Stimulated activated naive CD4-positive, alpha-beta T cell treated with Interleukin-2 at 50 U/mL for 16 hours (primary cell): ENCODE results near the gene LIN7C.

Source experiments
- DNase-seq: peaks from one replicate; lab custom pipeline; 2025; lab: John Stamatoyannopoulos, UW

The LIN7C gene

GRCh38 chr11:27445625-27446024 lies 60.9 kb downstream of the LIN7C start:
- no peak for DNase-seq

GRCh38 chr11:27444801-27445215 lies 61.8 kb downstream of the LIN7C start:
- DNase-seq = no peak
